NCI-H2227 (cell line): ENCODE results near the gene CRAT.
"Not testable (repeated sequence)": the region's sequence is repeated elsewhere in the genome, so short reads cannot be mapped to it uniquely, and the experiment has no call there.

Experiments used
- DNase-seq: peaks from one replicate; lab custom pipeline; 2025; ENCODE audit not compliant: unreplicated experiment; lab: John Stamatoyannopoulos, UW

Gene CRAT

DNA sequence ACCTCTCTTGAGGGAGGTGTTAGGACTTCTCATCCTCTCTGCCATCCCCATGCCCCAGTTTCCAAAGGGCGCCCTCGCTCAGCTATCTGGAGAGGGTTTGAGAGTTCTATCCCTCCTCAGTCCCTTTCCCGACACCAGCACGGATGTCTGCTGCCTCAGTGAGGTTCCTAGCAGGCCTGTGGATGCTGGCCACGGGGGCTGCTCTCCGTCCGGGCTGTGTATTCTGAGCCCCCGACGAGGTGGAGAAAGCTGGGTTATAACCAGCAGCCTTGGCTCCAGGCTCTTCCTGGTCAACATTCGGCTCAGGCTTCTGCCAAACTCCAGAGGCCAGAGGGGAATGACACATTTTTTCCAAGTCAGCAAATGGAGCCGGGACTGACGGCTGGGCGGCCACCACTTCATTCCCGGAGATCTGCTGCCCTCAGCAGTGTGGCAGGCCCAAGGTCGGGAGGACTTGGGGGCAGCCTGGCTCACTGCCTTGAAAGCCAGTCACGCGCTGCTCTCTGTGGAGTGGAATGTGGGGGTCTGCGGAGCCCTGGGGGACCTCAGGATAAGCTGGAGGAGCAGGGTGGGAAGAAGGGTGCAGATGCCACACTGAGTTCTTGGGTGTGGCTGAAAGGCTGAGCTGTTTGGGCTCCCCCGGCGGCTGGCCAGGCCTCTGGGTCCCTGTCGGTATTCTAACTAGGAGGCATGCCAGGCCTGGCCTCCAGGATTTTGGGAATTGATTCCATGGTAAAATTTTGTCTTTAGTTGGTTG lies 28.1 kb upstream of the CRAT start:
- no peak for DNase-seq

DNA sequence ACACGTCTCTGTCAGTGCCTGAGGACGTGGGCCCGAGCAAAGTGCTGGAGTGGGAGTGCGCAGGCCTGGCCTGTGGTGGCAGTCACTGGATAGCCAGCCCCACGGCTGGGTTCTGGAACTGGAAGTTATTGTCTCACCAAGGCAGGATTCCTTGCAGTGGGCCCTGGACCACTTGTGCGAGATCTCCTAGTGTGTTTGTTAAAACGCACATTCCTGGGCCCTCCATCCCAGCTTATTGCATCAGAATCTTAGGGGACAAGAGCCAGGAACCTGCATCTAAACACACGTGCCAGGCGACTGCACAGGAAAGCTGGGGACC lies 27.5 kb upstream of the CRAT start:
- no peak for DNase-seq

DNA sequence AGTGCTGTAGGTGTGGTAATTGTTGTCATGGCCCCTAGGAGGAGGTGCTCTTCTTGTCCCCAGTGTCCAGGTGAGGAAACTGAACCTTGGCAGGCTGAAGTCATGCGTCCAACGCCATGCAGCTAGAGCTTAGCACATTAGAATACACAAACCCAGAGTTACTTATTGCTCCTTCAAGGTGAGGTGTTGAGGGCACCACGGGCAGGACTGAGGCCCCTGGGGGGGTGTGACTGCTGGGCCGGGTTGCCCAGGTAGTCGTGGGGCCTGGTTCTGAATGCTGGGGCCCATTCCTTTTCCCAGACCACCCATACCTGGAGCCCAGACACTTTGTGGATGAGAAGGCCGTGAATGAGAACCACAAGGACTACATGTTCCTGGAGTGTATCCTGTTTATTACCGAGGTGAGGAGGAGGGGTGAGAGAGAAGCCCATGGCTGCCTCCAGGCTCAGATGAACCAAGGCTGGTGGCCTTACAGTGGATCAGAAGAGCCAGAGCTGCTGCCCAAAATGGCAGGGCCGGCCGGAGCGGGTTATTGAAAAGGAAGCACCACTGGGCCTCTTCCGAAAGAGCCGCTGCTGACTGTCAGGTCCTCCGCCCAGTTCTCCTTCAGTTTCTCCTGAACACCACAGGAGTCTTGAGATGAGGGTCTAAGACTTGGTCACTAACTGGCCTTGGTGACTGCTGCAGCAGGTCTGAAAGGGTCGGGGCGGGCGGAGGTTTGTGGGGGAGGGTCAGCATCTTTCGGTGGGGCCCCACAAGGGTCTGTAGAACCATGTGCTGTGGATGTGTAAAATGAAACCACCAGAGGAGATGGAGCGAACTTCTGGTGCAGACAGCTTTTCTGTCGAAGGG lies 26.9 kb upstream of the CRAT start:
- DNase-seq: no peak

DNA sequence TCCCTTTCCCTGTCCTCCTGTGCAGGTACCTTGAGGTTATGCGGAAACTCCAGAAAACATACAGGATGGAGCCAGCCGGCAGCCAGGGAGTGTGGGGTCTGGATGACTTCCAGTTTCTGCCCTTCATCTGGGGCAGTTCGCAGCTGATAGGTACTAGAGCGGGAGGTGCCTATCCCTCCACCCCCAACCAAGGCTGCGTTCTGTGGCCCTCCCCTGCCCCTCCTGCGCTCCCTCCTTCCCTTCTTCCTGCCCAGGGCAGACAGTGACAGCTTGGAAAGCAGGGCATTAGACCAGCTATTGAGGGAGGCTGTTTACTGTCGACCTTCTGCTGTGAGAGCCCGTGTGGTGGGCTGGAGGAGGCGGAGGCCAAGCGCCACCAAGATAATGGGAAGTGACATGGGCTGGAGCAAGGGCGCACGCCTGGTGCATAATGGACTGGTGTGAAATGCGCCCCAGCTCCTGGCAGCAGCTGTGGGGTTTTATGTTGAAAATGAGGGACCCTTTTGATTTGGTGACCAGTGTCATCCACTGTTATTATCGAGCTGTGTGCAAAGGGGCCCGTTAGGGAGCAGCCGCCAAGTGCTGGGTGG lies 25.9 kb upstream of the CRAT start:
- peak; percentile 36 for DNase-seq

DNA sequence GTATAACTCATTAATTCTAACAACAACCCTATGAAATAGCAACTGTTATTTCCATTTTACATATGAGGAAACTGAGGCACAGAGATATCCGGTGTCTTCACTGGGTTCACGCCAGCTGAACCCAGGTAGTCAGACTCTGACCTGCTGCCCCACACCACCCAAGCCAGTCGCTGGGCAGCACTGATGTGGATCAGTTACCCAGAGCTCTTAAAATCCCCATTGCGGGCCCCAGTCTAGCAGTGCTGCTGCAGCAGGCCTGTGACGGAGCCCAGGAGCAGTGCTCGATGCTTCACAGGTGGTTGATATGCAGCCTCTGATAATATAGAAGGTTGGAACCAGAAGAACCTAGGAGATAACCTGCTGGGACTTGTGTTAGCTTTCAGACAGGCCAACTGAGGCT lies 24.9 kb upstream of the CRAT start:
- DNase-seq: no peak

DNA sequence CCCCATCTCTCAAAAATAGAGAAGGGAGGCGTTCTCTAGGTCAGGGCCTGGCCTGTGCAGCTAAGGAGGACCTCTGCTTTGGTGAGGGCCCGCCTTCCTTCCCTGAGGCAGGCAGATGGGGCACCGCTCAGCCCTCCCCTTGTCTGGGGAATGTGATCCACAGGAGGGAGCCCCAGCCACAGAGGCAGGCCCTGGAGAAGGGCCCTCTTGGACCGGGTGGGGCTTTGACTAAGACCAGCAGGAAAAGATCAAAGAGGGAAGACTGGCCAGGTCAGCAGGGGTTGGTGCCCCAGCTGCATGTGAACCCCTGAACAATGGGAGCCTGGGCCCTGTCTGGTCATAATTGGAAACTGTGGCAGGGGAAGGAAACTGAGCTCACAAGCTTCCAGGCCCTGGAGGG lies 22.5 kb upstream of the CRAT start:
- DNase-seq: no peak

DNA sequence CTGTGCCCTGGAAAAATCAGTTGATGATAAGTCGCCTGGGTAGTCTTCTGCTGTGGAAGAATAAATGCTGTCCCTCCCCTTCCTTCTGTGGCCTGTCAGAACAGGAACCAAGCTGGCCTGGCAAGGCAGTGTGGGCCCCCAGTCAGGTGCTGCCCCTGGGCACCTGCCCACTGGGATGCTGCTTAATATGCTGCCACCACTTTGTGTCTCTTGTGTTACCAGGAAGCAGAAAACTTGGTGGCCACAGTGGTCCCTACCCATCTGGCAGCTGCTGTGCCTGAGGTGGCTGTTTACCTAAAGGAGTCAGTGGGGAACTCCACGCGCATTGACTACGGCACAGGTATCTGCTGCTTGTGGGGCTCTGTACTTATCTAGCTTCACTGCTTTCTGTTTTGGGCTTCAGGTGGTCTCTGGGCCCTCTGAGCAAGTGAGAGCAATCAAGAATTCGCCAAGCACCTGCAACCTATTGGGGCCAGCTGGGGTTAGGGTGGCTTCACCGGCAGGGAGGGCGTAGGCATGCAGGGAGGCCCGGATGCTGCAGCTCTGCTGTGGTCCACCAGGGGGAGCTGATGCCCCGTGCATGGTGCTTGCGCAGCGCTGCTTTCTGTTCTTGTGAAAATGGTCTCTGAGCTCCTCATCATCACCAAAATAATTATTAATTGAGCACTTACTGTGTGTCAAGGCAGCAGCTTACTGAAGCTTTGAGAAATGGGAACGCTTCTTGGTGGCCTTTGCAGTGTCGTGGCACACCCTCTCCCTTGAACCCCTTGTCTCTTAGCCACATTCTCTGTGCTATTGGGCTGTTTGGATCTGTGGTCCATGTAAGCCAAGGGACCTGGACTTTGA lies 20.9 kb upstream of the CRAT start:
- peak; percentile 68 for DNase-seq

DNA sequence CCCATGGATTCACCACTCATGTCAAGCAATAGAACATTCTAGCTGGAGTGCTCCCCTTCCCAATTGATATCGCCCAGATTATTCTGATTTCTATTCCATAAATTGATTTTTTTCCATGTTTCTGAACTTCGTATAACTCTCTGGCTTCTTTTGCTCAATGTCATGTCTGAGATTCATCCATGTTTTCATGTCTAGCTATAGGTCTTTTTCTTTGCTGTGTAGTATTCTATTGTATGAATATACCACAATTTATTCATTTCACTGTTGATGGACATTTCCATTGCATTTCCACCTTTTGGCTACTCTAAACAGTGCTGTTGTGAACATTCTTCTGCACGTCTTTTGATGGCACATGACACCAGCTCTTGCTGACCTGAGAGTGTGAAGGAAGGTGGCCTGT lies 20.2 kb upstream of the CRAT start:
- DNase-seq: no peak

DNA sequence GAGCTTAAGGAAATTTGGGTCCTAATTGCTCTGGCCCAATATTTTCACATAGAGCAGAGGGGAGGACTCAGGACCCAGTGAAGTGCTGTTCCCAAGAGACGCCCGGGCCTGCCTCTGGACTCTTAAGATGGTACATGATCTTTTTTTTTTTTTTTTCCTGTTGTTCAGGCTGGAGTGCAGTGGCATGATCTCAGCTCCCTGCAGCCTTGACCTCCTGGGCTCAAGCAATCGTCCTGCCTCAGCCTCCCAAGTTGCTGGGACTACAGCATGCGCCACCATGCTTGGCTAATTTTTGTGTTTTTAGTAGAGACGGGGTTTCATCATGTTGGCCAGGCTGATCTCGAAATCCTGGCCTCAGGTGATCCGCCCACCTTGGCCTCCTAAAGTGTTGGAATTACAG lies 19.7 kb upstream of the CRAT start:
- DNase-seq: not testable (repeated sequence)

DNA sequence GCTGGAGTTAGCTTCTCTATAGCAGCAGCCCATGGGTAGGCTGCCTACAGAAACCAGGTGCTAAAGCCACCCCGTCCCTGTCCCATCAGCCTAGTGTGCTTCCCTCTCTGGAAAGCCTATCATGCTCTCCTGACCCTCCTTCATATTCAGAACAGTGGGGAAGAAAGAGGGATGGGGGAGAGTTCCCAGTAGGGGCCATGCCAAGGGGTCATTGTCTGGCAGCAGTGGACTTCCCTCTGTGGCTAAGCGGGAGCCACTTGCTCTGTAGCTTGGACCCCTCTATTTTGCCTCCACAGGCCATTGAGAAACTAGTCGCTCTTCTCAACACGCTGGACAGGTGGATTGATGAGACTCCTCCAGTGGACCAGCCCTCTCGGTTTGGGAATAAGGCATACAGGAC lies 18.1 kb upstream of the CRAT start:
- no peak for DNase-seq

DNA sequence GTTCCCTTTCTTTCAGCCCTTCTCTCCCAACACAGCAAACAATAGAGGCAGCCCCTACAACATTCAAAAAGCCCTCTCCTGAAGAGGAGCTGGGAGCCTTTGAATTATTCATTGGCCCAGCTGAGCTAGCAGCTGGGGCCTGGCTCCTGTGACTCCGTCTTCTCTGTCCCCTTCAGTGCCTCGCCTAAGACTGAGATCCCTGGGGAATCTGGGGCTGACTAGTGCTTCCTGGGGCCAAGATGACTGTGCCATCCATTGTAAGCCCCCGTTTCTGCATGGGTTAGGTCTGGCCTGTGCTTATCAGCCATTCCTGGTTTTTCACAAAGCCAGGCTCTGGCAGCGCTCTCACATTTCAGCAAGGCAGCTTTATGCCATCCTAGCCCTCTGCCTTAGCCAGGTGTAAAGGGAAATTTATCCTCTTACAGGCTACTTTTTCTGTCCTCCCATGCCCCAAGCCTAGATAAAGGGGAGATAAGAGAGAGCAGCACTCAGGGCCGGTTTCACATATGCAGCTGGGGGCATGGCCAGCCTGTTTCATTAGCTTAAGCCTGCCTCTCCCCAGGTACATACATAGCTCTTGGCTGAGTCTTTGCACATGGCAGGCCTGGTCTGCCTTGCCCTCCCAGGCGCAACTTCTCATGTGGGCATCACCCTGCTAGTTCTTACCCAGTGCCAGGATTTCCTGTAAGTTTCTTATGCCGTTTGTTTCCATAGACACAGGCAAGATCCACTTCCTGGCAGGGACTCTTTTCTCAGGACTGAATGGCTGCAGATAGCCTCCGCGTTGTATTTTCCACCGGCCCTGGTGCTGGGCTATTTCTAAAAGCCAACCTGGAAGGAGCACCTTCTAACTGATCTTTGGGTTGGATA lies 16.4 kb upstream of the CRAT start:
- no peak for DNase-seq

DNA sequence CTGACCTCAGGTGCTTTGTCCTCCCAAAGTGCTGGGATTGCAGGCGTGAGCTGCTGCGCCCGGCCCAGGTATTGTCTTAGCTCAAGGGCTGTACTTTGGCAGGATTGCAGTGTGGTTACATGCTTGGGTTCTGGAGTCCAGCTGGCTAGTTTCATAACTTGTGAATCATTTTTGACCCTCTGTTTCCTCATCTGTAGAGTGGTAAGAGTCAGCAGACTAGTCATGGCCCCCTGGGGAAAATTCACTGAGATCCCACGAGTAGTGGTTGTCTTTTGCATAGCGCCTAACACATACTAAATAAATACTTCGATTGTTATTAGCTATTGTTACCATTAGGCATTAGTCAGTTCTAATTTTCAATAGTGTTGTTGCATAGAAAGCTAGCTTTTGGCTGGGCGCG lies 14.9 kb upstream of the CRAT start:
- no peak for DNase-seq

DNA sequence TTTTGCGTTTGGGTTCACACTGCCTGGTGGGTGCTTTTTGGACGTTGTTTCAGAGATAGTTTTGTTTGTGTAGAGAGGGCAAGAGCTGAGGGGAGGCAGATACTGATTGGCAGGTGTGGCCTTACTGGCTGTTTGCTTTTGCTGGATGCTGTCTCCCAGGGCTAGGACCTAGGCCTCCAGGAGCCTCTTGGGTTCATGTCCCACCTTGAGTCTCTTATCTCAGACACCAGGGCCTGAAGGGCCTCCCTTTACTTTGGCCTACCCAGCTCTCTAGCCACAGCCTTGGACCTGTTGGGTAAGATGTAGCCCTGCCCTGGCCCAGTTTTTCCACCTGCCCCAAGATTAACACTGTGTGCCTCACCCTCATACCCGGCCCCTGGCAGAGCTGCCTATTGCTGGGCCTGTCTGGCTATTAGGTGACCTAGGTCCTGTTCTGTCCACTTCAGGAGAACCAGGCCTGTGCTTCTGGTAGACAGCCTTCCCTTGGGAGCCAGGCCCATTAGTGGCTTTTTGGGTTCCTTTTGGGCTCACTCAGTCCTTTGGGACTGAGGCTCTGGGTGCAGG lies 14.0 kb upstream of the CRAT start:
- DNase-seq: no peak

DNA sequence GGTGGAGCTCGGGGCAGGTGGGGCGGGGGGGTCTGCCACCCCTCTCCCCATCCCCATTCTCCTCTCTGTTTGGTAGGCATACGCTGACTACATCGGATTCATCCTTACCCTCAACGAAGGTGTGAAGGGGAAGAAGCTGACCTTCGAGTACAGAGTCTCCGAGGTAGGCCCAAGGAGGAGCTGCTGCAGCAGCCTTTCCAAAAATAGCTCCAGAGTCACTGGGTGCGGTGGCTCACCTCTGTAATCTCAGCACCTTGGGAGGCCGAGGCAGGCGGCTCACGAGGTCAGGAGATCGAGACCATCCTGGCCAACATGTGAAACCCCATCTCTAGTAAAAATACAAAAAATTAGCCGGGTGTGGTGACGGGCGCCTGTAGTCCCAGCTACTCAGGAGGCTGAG lies 12.4 kb upstream of the CRAT start:
- DNase-seq: not testable (repeated sequence)

DNA sequence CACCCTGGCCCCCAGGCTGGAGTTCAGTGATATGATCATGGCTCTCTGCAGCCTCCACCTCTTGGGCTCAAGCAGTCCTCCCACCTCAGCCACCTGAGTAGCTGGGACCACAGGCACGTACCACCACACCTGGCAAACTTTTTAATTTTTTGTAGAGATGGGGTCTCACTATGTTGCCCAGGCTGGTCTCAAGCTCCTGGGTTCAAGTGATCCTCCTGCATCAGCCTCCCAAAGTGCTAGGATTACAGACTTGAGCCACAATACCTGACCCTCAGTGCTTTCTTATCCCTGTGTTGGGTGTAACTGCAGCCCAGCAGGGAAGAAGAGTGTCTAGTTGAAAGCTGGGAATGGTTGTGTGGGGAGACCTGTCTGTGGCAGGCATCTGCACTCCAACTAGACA lies 11.5 kb upstream of the CRAT start:
- DNase-seq: no peak

DNA sequence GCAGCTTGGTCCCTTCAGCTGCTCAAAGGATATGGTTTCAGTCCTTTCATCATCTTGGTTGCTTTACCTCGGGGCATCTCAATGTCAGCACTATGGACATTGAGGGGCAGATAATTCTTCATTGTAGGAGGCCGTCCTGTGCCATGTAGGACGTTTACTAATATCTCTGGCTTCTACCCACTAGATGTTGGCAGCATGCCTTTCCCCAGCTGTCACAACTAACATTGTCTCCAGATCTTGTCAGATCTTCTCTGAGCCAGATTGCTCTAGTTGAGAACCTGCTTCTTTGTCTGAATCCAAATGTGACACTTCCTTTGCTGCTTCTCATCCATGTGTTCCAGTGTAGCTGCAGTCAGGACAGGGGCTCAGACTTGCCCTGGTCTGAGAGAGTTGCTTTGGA lies 10.9 kb upstream of the CRAT start:
- DNase-seq: no peak

DNA sequence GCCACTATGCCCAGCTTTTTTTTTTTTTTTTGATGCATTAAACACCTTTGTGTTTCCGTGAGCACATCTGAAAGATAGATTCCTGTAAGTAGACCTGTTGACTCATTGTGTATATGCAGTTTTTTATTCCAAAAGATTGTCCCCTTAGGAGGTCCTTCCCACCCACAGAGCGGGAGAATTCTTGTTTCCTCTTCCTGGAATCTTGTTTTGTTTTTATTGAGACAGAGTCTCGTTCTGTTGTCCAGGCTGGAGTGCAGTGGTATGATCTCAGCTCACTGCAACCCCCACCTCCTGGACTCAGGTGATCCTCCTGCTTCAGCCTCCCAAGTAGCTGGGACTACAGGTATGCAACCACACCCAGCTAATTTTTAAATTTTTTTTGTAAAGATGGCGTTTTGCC lies 8.2 kb upstream of the CRAT start:
- no peak for DNase-seq

DNA sequence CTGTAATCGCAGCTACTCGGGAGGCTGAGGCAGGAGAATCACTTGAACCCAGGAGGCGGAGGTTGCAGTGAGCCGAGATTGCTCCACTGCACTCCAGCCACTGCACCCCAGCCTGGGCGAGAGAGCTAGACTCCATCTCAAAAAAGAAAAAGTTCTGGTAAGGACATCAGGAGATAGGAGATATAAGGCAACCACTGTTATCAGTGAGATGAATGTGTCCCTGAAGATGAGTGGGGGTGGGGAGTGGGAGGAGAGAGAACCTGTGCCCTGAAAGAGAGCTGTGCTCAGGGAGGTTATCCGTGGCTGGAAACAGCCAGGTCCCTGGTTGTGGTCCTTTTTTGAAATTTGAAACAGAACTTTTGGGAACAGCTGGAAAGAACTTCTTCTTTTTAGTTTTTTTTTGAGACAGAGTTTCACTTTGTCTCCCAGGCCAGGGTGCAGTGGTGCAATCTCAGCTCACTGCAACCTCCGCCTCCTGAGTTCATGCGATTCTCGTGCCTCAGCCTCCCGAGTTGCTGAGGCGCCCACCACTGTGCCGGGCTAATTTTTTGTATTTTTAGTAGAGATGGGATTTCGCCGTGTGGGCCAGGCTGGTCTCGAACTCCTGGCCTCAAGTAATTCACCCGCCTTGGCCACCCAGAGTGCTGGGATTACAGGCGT lies 3.2 kb upstream of the CRAT start:
- DNase-seq: no peak

DNA sequence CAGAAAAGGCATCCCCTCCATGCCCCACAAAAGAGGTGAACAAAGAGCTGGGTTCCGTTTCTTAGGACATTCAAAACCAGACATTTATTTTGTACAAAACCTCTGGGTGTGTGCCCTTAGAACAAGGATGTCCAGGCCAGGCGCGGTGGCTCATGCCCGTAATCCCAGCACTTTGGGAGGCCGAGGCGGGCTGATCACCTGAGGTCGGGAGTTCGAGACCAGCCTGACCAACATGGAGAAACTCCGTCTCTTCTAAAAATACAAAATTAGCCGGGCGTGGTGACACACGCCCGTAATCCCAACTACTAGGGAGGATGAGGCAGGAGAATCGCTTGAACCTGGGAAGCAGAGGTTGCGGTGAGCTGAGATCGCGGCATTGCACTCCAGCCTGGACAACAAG lies 1.9 kb upstream of the CRAT start:
- not testable (repeated sequence) for DNase-seq
